Activated CD8-positive, alpha-beta memory T cell treated with anti-CD3 and anti-CD28 coated beads, Interleukin-2, amount 50 U/mL, for 4 hours (primary cell): ENCODE data around the gene OR7C1.

Experiments used
- DNase-seq: peaks from one replicate; pipeline ENCODE4 v3.0.0-alpha.2; 2020

The OR7C1 gene

GRCh38 chr19:14763497-14764145 lies 71.4 kb downstream of the OR7C1 start:
- no peak for DNase-seq

DNA sequence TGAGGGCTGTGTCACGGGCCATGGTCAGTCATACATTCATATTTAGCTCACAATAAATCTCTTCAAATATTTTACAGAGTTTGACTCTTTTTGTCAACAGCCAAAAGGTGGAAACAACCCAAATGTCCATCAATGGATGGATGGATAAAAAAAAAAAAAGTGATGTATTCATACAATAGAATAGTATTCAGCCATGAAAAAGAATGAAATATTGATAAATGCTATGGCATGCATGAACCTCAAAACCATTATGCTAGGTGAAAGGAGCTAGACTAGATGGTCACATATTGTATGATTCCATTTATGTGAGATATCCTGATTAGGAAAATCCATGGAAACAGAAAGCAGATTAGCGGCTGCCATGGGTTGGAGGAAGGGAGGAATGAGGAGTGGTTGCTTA lies 72.9 kb downstream of the OR7C1 start:
- no peak for DNase-seq

DNA sequence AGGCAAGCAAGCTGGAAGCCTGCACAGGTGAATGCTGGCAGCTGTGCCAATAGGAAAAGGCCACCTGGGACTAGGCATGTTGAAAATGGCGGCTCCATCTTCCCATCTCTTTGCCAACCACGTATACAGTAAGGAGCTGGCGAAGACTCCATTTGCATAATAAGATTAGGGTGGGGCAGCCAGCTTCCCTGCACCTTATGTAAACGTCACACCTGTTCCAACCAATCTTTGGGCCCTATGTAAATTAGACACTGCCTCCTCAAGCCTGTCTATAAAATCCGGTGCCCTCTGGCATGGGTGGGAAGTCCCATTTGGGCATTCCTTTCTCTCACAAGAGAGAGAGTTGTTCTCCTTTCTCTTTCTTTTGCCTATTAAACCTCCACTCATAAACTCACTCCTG lies 73.4 kb downstream of the OR7C1 start:
- no peak for DNase-seq

- no peak for DNase-seq
Measured at GRCh38 chr19:14758816-14759215, 76.2 kb downstream of the OR7C1 start.

- no peak for DNase-seq
Measured at GRCh38 chr19:14748601-14749000, 86.4 kb downstream of the OR7C1 start.
